Activated CD4-positive, alpha-beta T cell treated with anti-CD3 and anti-CD28 coated beads for 36 hours (primary cell): Measurements from ENCODE around the gene HSPG2. TPM values are rescaled to one million over a fixed set of nuclear protein-coding genes. Genes with fewer than 3 reads are reported as not detected.

Source experiments
- ATAC-seq: fragments of 200-7000 bp; cut with Tn5 transposase; one replicate; pipeline ENCODE4 v1.10.0; 2021; ENCODE audit warnings: mild to moderate bottlenecking, moderate library complexity
- CTCF ChIA-PET: fragments of 350-600 bp; sonication (Branson Sonifier 250); formaldehyde crosslinking; loops from one replicate; lab custom pipeline; 2021; ENCODE audit warnings: antibody characterized with exemption; lab: Charles Lee
- POLR2A ChIA-PET: fragments of 350-600 bp; sonication (Branson Sonifier 250); formaldehyde crosslinking; loops from one replicate; lab custom pipeline; 2021; ENCODE audit warnings: antibody characterized with exemption, inconsistent platforms; lab: Charles Lee
- DNase-seq: peaks from one replicate; pipeline ENCODE4 v3.0.0-alpha.2; 2020
- H3K27ac Mint-ChIP-seq: one replicate; pipeline ENCODE4 v1.8.0; 2021; ENCODE audit warnings: mixed read lengths
- H3K27me3 Mint-ChIP-seq: one replicate; pipeline ENCODE4 v1.8.0; 2021; ENCODE audit warnings: mixed read lengths
- H3K36me3 Mint-ChIP-seq: one replicate; pipeline ENCODE4 v1.8.0; 2021; ENCODE audit warnings: low read depth, mixed read lengths
- H3K4me1 Mint-ChIP-seq: one replicate; pipeline ENCODE4 v1.8.0; 2021; ENCODE audit warnings: mixed read lengths
- H3K4me3 Mint-ChIP-seq: one replicate; pipeline ENCODE4 v1.8.0; 2021; ENCODE audit warnings: mild to moderate bottlenecking, moderate library complexity, mixed read lengths
- H3K9me3 Mint-ChIP-seq: one replicate; pipeline ENCODE4 v1.8.0; 2021; ENCODE audit warnings: low read depth, mixed read lengths
- intact Hi-C, 2 experiments: fragments of 100-400 bp; cut with DNase I in 1 of 2; cut with micrococcal nuclease in 1 of 2; formaldehyde crosslinking; loops; one replicate each; pipeline versions ENCODE4 v1.14.2 to v1.15.1; 2022 to 2024; cut with DNase I, micrococcal nuclease
- total RNA-seq, 2 experiments: library from RNA; stranded (reverse); gene quantifications; one replicate each; pipeline ENCODE4 v1.2.3, GENCODE V29; 2021

The HSPG2 gene
- total RNA-seq, 2 experiments from 2014 or later: 19.6 to 20.6 TPM

DNA sequence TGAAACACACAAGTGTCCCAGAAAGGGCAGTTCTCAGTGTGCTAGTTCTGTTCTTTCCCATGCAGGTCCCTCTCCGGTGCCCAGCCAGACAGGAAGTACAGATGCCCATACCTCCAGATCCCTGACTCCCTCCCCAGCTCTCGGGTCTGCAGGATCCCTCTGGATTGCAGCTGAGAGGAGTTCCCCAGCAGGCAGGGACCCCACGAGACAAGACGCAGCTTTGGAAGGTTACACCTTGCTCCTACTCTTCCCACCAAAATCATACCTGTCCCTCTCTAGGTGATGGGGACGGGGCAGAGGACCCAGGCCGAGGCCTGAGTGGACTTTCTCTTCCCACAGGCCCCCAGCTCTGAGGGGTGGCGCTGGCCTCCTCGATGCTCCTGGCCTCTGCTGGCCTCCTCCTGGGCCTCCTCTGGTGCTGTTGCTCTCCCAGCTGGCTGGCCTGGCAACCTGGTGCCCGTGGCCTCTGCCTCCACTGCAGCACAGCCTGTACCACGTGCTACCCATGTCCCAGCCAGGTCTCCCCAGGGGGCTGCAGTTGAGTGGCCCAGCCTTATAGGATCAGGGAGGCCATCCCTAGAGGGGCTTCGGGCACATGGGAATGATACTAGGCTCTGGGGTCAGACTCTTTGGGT is 115.6 kb downstream of the HSPG2 start:
- ChIA-PET CTCF (no interaction called here), POLR2A (no interaction called here)
- DNase-seq (no peak), ATAC-seq (no peak)
- no peaks in the 10 kb centered on the region for H3K9me3 Mint-ChIP-seq
- peaks cover 2% of the 10 kb centered on the region for H3K4me1 Mint-ChIP-seq
- no peak overlapping the region for H3K27ac Mint-ChIP-seq
- no peaks in the 10 kb centered on the region for H3K27me3 Mint-ChIP-seq
- intact Hi-C loops: no loop called here
- no peak overlapping the region for H3K4me3 Mint-ChIP-seq
- H3K36me3 Mint-ChIP-seq: no peaks in the 10 kb centered on the region

DNA sequence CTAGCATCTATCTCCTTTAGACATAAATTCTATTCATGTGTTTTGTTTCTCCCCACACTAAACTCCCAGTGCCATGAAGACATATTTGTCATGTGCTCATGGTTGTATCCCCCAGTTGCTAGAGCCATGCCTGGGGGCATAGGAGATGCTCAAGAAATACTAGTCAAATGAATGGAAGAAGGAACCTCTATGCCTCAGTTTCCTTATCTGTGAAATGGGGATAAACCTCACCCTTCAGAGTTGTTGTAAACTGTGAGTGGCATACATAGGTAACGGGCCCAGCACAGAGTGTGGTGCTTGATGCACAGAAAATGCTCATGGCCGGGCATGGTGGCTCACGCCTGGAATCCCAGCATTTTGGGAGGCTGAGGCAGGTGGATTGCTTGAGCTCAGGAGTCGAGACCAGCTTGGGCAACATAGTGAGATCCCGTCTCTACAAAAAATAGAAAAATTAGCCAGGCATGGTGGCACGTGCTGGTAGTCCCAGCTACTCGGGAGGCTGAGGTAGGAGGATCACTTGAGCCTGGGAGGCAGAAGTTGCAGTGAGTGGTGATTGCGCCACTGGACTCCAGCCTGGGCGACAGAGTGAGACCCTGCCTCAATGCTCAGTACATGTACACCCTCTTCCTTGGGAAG is 116.4 kb downstream of the HSPG2 start:
- intact Hi-C loops: no loop called here
- Mint-ChIP-seq H3K36me3 (no peaks in the 10 kb centered on the region), H3K4me3 (no peak overlapping the region), H3K27ac (no peak overlapping the region), H3K4me1 (peaks cover 2% of the 10 kb centered on the region), H3K9me3 (no peaks in the 10 kb centered on the region), H3K27me3 (no peaks in the 10 kb centered on the region)
- DNase-seq: no peak
- CTCF ChIA-PET: no interaction called here
- no peak for ATAC-seq
- POLR2A ChIA-PET: no interaction called here

DNA sequence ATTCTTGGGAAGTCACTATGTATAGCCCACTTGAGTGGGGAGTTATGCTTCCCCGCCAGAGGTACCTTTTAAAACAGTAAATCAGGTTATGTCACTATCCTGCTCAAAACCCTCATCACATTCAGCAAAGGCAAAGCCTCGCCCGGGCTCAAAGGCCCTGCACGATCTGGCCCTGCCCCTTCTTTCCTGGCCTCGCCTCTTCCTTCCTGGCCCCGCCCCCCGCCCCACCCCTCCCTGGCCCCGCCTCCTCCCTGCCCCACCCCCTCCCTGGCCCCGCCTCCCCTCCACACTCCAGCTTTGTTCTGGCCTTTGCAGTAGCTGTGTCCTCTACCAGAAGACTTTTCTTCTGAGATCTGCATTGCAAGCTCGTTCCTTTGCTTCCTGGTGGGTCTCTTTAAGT is 118.5 kb downstream of the HSPG2 start:
- peak; percentile 67 for ATAC-seq
- CTCF ChIA-PET: no interaction called here
- Mint-ChIP-seq H3K27ac (no peak overlapping the region), H3K4me3 (no peak overlapping the region), H3K9me3 (no peaks in the 10 kb centered on the region), H3K27me3 (peaks cover 6% of the 10 kb centered on the region), H3K36me3 (no peaks in the 10 kb centered on the region), H3K4me1 (peaks cover 6% of the 10 kb centered on the region)
- POLR2A ChIA-PET: no interaction called here
- DNase-seq: peak; percentile 69
- intact Hi-C loops: loop anchor here in 1 of 2 experiments (1.0 to 5.0 kb wide), 3 partner anchors 35 to 159 kb away; partner anchors contain the start of gene USP48

DNA sequence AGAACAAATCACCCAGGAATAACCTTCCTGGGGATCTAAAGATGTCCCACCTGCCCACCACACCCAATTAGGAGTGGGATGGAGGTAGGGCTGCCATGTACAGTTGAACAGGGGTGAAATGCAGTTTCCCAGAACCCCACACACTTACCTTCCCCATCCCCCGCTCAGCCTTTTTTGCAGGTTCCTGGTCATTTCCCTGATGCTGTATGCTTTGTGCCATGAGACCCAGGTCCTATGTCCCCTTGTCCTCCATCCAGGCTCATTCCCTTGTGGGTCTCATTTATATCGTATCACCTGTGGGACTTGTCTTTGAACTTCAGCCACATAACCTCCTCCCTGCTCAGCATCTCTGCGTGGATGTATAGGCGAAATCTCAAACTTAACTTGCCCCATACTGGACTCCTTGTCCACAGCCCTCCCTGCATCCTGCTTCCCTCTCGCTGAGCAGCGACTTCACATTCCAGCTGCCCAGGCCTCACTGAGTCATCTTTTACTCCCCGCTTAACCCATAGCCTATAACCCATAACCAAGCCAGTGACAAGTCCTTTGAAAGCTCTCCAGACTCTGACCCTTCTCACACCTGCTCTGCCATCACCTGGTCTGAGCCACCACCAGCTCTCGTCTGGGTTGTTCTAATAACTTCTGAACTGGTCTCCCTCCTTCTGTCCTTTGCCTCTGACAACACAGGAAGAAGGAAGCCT is 120.4 kb downstream of the HSPG2 start:
- H3K27ac Mint-ChIP-seq: no peak overlapping the region
- peaks cover 6% of the 10 kb centered on the region for H3K4me1 Mint-ChIP-seq
- peaks cover 15% of the 10 kb centered on the region for H3K27me3 Mint-ChIP-seq
- CTCF ChIA-PET: interaction anchor here (0.5 kb wide), 1 partner anchor 166 kb away, joined by 4 read pairs; no protein-coding TSS in a partner anchor
- no peak overlapping the region for H3K4me3 Mint-ChIP-seq
- H3K36me3 Mint-ChIP-seq: no peaks in the 10 kb centered on the region
- DNase-seq (no peak), ATAC-seq (no peak)
- intact Hi-C loops: loop anchor here in 1 of 2 experiments (5.0 kb wide), 1 partner anchor 146 kb away; no protein-coding TSS in a partner anchor
- POLR2A ChIA-PET: no interaction called here
- H3K9me3 Mint-ChIP-seq: no peaks in the 10 kb centered on the region

GRCh38 chr1:21815724-21816321 is 121.3 kb downstream of the HSPG2 start:
- POLR2A ChIA-PET: no interaction called here
- Mint-ChIP-seq H3K4me1 (peaks cover 6% of the 10 kb centered on the region), H3K36me3 (no peaks in the 10 kb centered on the region), H3K27ac (no peak overlapping the region), H3K27me3 (peaks cover 18% of the 10 kb centered on the region), H3K4me3 (no peak overlapping the region), H3K9me3 (no peaks in the 10 kb centered on the region)
- ATAC-seq (no peak), DNase-seq (no peak)
- CTCF ChIA-PET: interaction anchor here (1.7 kb wide), 1 partner anchor 31 kb away, joined by 7 read pairs; no protein-coding TSS in a partner anchor
- intact Hi-C loops: loop anchor here in 1 of 2 experiments (5.0 kb wide), 1 partner anchor 146 kb away; no protein-coding TSS in a partner anchor

DNA sequence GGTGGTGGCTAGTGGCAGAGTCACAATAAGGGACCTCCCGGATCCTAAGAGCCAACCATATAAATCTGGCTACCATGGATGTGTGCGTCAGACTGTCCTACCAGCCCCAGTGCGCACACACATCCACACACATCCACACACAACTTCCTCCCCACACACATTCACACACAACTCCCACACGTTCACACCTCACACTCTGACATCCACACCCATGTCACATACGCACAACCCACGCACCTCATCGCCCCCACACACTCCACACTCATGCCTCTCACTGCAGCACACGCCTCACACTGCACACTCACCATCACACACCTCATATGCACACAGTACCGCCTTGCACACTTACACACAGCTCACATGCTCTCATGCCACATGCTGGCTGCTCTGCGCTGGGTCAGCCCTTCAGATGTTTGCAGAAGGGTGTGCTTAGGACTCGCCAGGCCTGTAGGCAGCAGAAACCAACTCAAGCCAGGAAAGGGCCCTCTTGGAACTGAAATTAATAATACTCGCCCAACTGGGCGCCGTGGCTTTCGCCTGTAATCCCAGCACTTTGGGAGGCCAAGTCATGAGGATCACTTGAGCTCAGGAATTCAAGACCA is 122.0 kb downstream of the HSPG2 start:
- H3K27ac Mint-ChIP-seq: no peak overlapping the region
- no peaks in the 10 kb centered on the region for H3K36me3 Mint-ChIP-seq
- no peak for ATAC-seq

GRCh38 chr1:21814241-21814918 is 122.7 kb downstream of the HSPG2 start:
- no peaks in the 10 kb centered on the region for H3K9me3 Mint-ChIP-seq
- POLR2A ChIA-PET: interaction anchor here (0.6 kb wide), 1 partner anchor 226 kb away, joined by 3 read pairs; no protein-coding TSS in a partner anchor
- intact Hi-C loops: no loop called here

More for the DNA sequence above, 122.0 kb downstream of the HSPG2 start:
- ChIA-PET POLR2A (interaction anchor here (0.6 kb wide), 1 partner anchor 209 kb away, joined by 4 read pairs; no protein-coding TSS in a partner anchor), CTCF (interaction anchor here (1.7 kb wide), 1 partner anchor 30 kb away, joined by 7 read pairs; no protein-coding TSS in a partner anchor)
- H3K4me3 Mint-ChIP-seq: no peak overlapping the region
- no peaks in the 10 kb centered on the region for H3K9me3 Mint-ChIP-seq
- intact Hi-C loops: loop anchor here in 1 of 2 experiments (5.0 kb wide), 1 partner anchor 147 kb away; no protein-coding TSS in a partner anchor
- peaks cover 6% of the 10 kb centered on the region for H3K4me1 Mint-ChIP-seq
- peaks cover 20% of the 10 kb centered on the region for H3K27me3 Mint-ChIP-seq
- no peak for DNase-seq

DNA sequence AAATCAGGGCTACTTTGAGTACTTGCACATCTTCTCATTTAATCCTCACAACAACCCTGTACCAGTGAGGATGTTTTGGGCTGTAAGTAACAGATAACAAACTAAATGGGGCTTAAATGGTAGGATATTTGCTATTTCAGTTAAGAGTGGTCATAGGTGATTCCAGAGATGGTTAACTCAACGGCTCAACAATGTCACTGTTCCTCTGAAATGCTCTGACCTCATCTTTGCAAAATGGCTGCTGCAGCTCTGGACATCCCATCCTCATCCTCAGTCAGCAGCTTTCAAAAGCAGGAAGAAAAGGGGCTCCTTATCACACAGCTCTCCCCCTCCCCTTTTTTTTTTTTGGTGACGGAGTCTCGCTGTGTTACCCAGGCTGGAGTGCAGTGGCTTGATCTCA is 123.6 kb downstream of the HSPG2 start:
- CTCF ChIA-PET: no interaction called here

More at GRCh38 chr1:21814241-21814918, 122.7 kb downstream of the HSPG2 start:
- H3K4me3 Mint-ChIP-seq: peak overlapping the region; percentile 51
- H3K27me3 Mint-ChIP-seq: peaks cover 20% of the 10 kb centered on the region
- DNase-seq (peak; percentile 56), ATAC-seq (peak; percentile 75)
- CTCF ChIA-PET: interaction anchor here (1.7 kb wide), 1 partner anchor 30 kb away, joined by 7 read pairs; no protein-coding TSS in a partner anchor
- H3K27ac Mint-ChIP-seq: no peak overlapping the region
- peaks cover 6% of the 10 kb centered on the region for H3K4me1 Mint-ChIP-seq
- no peaks in the 10 kb centered on the region for H3K36me3 Mint-ChIP-seq

GRCh38 chr1:21811875-21812305 is 125.2 kb downstream of the HSPG2 start, which contains the start of gene LDLRAD2:
Gene LDLRAD2, plus strand, starts transcription at chr1:21812265. Its CDS starts 187 bp downstream, at chr1:21812452.
- Mint-ChIP-seq H3K4me1 (peaks cover 4% of the 10 kb centered on the region), H3K27ac (no peak within 1 kb of the TSS), H3K36me3 (no peaks in the 10 kb centered on the region), H3K27me3 (peaks cover 20% of the 10 kb centered on the region), H3K9me3 (no peaks in the 10 kb centered on the region), H3K4me3 (no peak within 1 kb of the TSS)
- DNase-seq (no peak), ATAC-seq (no peak)
- ChIA-PET CTCF (interaction anchor here (0.7 to 1.2 kb wide), 2 partner anchors 17 to 506 kb away, joined by 3 to 5 read pairs; no protein-coding TSS in a partner anchor), POLR2A (no interaction called here)
- intact Hi-C loops: no loop called here

More for the DNA sequence above, 123.6 kb downstream of the HSPG2 start:
- no peak for DNase-seq
- POLR2A ChIA-PET: interaction anchor here (0.6 kb wide), 2 partner anchors 90 to 769 kb away, joined by 3 to 5 read pairs; no protein-coding TSS in a partner anchor
- no peak for ATAC-seq
- peaks cover 20% of the 10 kb centered on the region for H3K27me3 Mint-ChIP-seq
- intact Hi-C loops: no loop called here
- no peak overlapping the region for H3K27ac Mint-ChIP-seq
- H3K4me3 Mint-ChIP-seq: peak overlapping the region; percentile 51
- H3K36me3 Mint-ChIP-seq: no peaks in the 10 kb centered on the region
- H3K4me1 Mint-ChIP-seq: peaks cover 5% of the 10 kb centered on the region
- no peaks in the 10 kb centered on the region for H3K9me3 Mint-ChIP-seq

GRCh38 chr1:21804536-21804935 is 132.6 kb downstream of the HSPG2 start:
- Mint-ChIP-seq H3K36me3 (no peaks in the 10 kb centered on the region), H3K27ac (no peak overlapping the region), H3K27me3 (no peaks in the 10 kb centered on the region), H3K4me3 (no peak overlapping the region), H3K4me1 (no peaks in the 10 kb centered on the region), H3K9me3 (no peaks in the 10 kb centered on the region)
- DNase-seq: no peak
- ATAC-seq: no peak
- intact Hi-C loops: no loop called here
- ChIA-PET POLR2A (no interaction called here), CTCF (no interaction called here)
